ENCODE measurements around the gene KCNS3. TPM values are rescaled to one million over a fixed set of nuclear protein-coding genes. Genes with fewer than 3 reads are reported as not detected.

The KCNS3 gene
- total RNA-seq, 2 donors from 2014 or later = 30.3 to 33.6 TPM

- DNase-seq (ENCODE audit: low spot score) (no peak), ATAC-seq (ENCODE audit: insufficient number of reproducible peaks, low FRiP score, low read depth) (no peak)
- Histone ChIP-seq H3K4me3 (no peak overlapping the region), H3K4me1 (ENCODE audit: control insufficient read depth in 1 of 2, low read depth in 2 of 2) (no peaks in the 10 kb centered on the region), H3K27me3 (replicated peaks; ENCODE audit: insufficient read depth) (no peaks in the 10 kb centered on the region), H3K36me3 (no peaks in the 10 kb centered on the region), H3K27ac (no peak overlapping the region), H3K9me3 (no peaks in the 10 kb centered on the region)
- TF ChIP-seq CTCF (IDR thresholded peaks at IDR 0.05) = no peak
Observed at GRCh38 chr2:17892770-17893534, 14.5 kb downstream of the KCNS3 start.

DNA sequence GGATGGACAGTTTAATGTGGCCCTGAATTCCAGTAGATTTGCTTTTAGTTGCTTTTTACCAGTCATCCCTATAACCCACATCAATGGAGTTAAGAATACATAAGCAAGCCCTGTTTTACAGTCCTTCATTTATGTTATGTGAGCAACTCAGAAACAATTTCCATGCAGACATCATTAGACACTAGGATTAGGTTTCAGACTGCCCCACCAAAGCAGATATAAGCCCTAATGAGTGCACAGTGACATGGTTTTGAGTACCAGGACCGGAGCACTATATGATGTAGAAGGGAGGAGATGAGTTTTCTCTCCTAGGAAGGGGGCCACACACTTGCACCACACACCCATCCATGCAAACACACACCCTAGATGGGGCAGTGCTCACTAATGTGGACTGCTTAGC is 15.5 kb downstream of the KCNS3 start:
- no peak for ATAC-seq (ENCODE audit: insufficient number of reproducible peaks, low FRiP score, low read depth)

DNA sequence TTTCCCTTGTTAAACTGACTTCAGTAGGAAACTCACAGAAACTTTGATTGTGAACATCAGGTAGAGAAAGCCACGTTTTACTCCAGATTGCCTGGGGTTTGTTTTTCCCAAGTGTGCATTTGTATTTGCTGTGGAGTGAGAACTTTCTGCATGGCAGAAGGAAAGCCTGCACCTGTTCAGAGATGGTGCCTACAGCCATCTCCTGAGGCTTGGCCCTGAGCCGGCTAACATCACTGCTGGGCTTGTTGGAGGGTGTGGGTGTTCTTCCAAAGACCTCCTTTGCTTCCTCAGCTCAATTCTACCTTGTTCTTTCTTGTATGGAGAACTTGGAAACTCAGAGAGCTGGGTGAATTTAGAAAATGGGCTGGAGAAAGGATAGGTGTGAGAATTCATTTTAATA is 16.1 kb downstream of the KCNS3 start:
- H3K9me3 ChIP-seq = no peaks in the 10 kb centered on the region
- H3K36me3 ChIP-seq = no peaks in the 10 kb centered on the region
- no peak overlapping the region for H3K27ac ChIP-seq
- no peaks in the 10 kb centered on the region for H3K4me1 ChIP-seq (ENCODE audit: control insufficient read depth in 1 of 2, low read depth in 2 of 2)
- no peak overlapping the region for H3K4me3 ChIP-seq
- no peaks in the 10 kb centered on the region for H3K27me3 ChIP-seq (replicated peaks; ENCODE audit: insufficient read depth)
- DNase-seq (ENCODE audit: low spot score) (no peak), ATAC-seq (ENCODE audit: insufficient number of reproducible peaks, low FRiP score, low read depth) (no peak)
- no peak for TF ChIP-seq CTCF (IDR thresholded peaks at IDR 0.05)

More for the DNA sequence above, 15.5 kb downstream of the KCNS3 start:
- Histone ChIP-seq H3K4me1 (ENCODE audit: control insufficient read depth in 1 of 2, low read depth in 2 of 2) (no peaks in the 10 kb centered on the region), H3K36me3 (no peaks in the 10 kb centered on the region), H3K27me3 (replicated peaks; ENCODE audit: insufficient read depth) (no peaks in the 10 kb centered on the region), H3K27ac (no peak overlapping the region), H3K4me3 (no peak overlapping the region), H3K9me3 (no peaks in the 10 kb centered on the region)
- no peak for DNase-seq (ENCODE audit: low spot score)
- TF ChIP-seq CTCF (IDR thresholded peaks at IDR 0.05) = no peak

GRCh38 chr2:17899871-17900270 is 21.4 kb downstream of the KCNS3 start:
- TF ChIP-seq CTCF (IDR thresholded peaks at IDR 0.05) = no peak
- H3K9me3 ChIP-seq = no peaks in the 10 kb centered on the region
- no peak for ATAC-seq (ENCODE audit: insufficient number of reproducible peaks, low FRiP score, low read depth)

DNA sequence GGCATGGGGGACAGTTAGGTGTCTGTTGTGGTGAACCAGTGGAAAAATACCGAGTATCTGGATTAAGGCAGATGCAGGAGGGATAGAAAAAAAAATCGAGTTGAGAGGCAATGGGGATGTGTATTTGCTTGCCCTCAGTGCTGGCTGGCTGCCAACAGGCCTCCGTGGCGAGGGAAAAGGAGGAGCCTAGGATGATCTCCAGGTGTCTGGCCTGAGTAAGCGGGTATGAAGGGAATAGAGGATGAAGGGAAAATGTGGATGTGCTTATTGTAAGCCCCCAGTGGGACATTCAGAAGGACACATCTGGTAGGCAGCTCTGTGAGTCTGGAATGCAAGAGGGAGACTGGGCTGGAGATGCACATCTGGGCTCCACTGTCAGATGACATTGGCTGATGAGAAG is 22.8 kb downstream of the KCNS3 start:
- ATAC-seq (ENCODE audit: insufficient number of reproducible peaks, low FRiP score, low read depth) (no peak), DNase-seq (ENCODE audit: low spot score) (no peak)
- Histone ChIP-seq H3K4me3 (no peak overlapping the region), H3K4me1 (ENCODE audit: control insufficient read depth in 1 of 2, low read depth in 2 of 2) (no peaks in the 10 kb centered on the region), H3K27me3 (replicated peaks; ENCODE audit: insufficient read depth) (no peaks in the 10 kb centered on the region), H3K36me3 (no peaks in the 10 kb centered on the region), H3K9me3 (no peaks in the 10 kb centered on the region), H3K27ac (no peak overlapping the region)
- TF ChIP-seq CTCF (IDR thresholded peaks at IDR 0.05) = no peak

More at GRCh38 chr2:17899871-17900270, 21.4 kb downstream of the KCNS3 start:
- no peak for DNase-seq (ENCODE audit: low spot score)
- H3K27me3 ChIP-seq (replicated peaks; ENCODE audit: insufficient read depth) = no peaks in the 10 kb centered on the region
- H3K27ac ChIP-seq = no peak overlapping the region
- no peaks in the 10 kb centered on the region for H3K36me3 ChIP-seq
- H3K4me1 ChIP-seq (ENCODE audit: control insufficient read depth in 1 of 2, low read depth in 2 of 2) = no peaks in the 10 kb centered on the region
- no peak overlapping the region for H3K4me3 ChIP-seq
